Measurements from ENCODE around the gene RNF213. TPM values are rescaled to one million over a fixed set of nuclear protein-coding genes. Genes with fewer than 3 reads are reported as not detected.

RNF213 gene
- total RNA-seq, 1 experiment from 2014 or later, result 44.5 TPM

- Histone ChIP-seq H3K4me1 (ENCODE audit: control insufficient read depth in 1 of 2, insufficient read depth in 2 of 2, low read length in 2 of 2) (peaks cover 8 to 15% of the 10 kb centered on the region in 2 experiments; a peak in 3 of 4 replicates), H3K27ac (ENCODE audit: low read depth, low read length) (no peak overlapping the region; the same call in 1 of the 2 replicates), H3K27me3 (ENCODE audit: insufficient read depth, low read length) (no peaks in the 10 kb centered on the region), H3K9me2 (ENCODE audit: insufficient read depth) (no peaks in the 10 kb centered on the region), H3K36me3 (ENCODE audit: control insufficient read depth in 1 of 2, insufficient read depth in 2 of 2, low read length in 2 of 2) (peaks cover 0 to 3% of the 10 kb centered on the region in 2 experiments; a peak in 1 of 4 replicates), H2AFZ (ENCODE audit: low read depth, low read length, poor library complexity, severe bottlenecking) (no peak overlapping the region), H4K20me1 (ENCODE audit: insufficient read depth) (no peaks in the 10 kb centered on the region), H3K4me2 (ENCODE audit: low read length) (no peak overlapping the region), H3K4me3 (replicated peaks in 1 of 2; ENCODE audit: low read depth in 1 of 2, low read length in 2 of 2) (no peak overlapping the region), H3K9me3 (ENCODE audit: control insufficient read depth in 1 of 2, insufficient read depth in 1 of 2, low read depth in 1 of 2, low read length in 2 of 2) (no peaks in the 10 kb centered on the region), H3K9ac (ENCODE audit: low read length) (no peak overlapping the region), H3K79me2 (ENCODE audit: insufficient read depth, low read length) (peaks cover 15% of the 10 kb centered on the region)
- ChIA-PET POLR2A (interaction anchor here (0.6 kb wide), 1 partner anchor 383 kb away, joined by 5 read pairs; the partner anchor contains the start of gene CBX4), CTCF (no interaction called here), RAD21 (ENCODE audit: low non-redundant PET in 1 of 2, low total read pairs in 2 of 2, uncharacterized antibody in 2 of 2, unreplicated experiment in 2 of 2) (interaction anchor here in 1 of 2 experiments (0.6 kb wide), 1 partner anchor 76 kb away, joined by 3 read pairs; no protein-coding TSS in a partner anchor)
- ATAC-seq, result no peak
- no peak for DNase-seq (ENCODE audit: low read depth, low spot score)
- no TSS peak for BruUV-seq (replicated peaks)
- TF ChIP-seq EGR1 (IDR thresholded peaks at IDR 0.05; ENCODE audit: low read depth) (no peak), CEBPB (IDR thresholded peaks at IDR 0.05; ENCODE audit: low read depth) (no peak), EZH2 (IDR thresholded peaks at IDR 0.05) (no peak), POLR2A (IDR thresholded peaks at IDR 0.05; ENCODE audit: borderline replicate concordance, extremely low read depth, insufficient read depth, insufficient read length) (no peak)
- intact Hi-C loops (cut with micrococcal nuclease), result no loop called here
Observed at GRCh38 chr17:80222376-80223141, 38.1 kb upstream of the RNF213 start.

DNA sequence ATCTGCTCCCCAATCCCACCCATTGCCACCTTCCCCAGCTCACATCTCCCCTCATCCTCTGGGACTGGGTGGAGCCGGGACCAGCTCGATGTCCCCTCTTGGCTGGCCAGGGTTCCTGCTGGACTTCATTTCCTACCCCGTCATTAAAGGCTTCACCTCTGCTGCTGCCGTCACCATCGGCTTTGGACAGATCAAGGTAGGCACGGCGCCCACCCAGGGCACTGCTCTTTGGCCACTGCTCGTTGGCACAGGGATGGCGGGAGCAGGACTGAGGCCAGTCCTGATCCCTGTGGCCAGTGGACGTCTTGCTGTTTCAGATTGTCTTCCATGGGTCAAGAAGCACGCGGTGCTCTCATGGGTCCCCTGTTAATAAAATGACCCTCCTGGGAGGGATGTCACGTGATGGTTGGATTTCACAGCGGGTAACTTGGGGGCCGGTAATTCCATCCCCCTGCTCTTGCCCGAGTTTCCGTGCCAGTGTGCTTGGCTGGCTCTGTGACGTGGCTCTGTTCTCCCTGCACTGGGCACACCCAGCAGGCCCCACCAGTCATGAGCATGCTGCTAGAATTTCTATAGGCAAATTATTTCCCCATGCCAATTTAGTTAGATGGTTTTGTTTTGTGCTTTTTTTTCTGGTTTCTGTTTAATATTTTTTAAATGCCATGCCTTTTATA, 37.4 kb upstream of the RNF213 start:
- RAD21 ChIA-PET (ENCODE audit: low non-redundant PET in 1 of 2, low total read pairs in 2 of 2, uncharacterized antibody in 2 of 2, unreplicated experiment in 2 of 2), result interaction anchor here in 1 of 2 experiments (0.6 kb wide), 1 partner anchor 77 kb away, joined by 3 read pairs; no protein-coding TSS in a partner anchor
- Histone ChIP-seq H3K9ac (ENCODE audit: low read length) (no peak overlapping the region), H3K36me3 (ENCODE audit: control insufficient read depth in 1 of 2, insufficient read depth in 2 of 2, low read length in 2 of 2) (no peaks in the 10 kb centered on the region), H3K9me2 (ENCODE audit: insufficient read depth) (no peaks in the 10 kb centered on the region), H2AFZ (ENCODE audit: low read depth, low read length, poor library complexity, severe bottlenecking) (no peak overlapping the region), H3K79me2 (ENCODE audit: insufficient read depth, low read length) (peaks cover 11% of the 10 kb centered on the region), H3K4me2 (ENCODE audit: low read length) (no peak overlapping the region), H3K9me3 (ENCODE audit: control insufficient read depth in 1 of 2, insufficient read depth in 1 of 2, low read depth in 1 of 2, low read length in 2 of 2) (no peaks in the 10 kb centered on the region), H3K4me3 (replicated peaks in 1 of 2; ENCODE audit: low read depth in 1 of 2, low read length in 2 of 2) (no peak overlapping the region), H4K20me1 (ENCODE audit: insufficient read depth) (no peaks in the 10 kb centered on the region), H3K4me1 (ENCODE audit: control insufficient read depth in 1 of 2, insufficient read depth in 2 of 2, low read length in 2 of 2) (peaks cover 8 to 15% of the 10 kb centered on the region in 2 experiments; a peak in 3 of 4 replicates), H3K27ac (ENCODE audit: low read depth, low read length) (no peak overlapping the region), H3K27me3 (ENCODE audit: insufficient read depth, low read length) (no peaks in the 10 kb centered on the region)
- CTCF ChIA-PET, result no interaction called here
- ATAC-seq (no peak), DNase-seq (ENCODE audit: low read depth, low spot score) (no peak)
- BruUV-seq (replicated peaks), result no TSS peak
- intact Hi-C loops (cut with micrococcal nuclease), result no loop called here
- POLR2A ChIA-PET, result no interaction called here
- no peak for TF ChIP-seq EGR1 (IDR thresholded peaks at IDR 0.05; ENCODE audit: low read depth)
- TF ChIP-seq SIN3A (IDR thresholded peaks at IDR 0.05; ENCODE audit: low read depth), result no peak
- no peak for TF ChIP-seq SP1 (IDR thresholded peaks at IDR 0.05; ENCODE audit: low read depth)
- no peak for TF ChIP-seq ZNF274 (IDR thresholded peaks at IDR 0.05; ENCODE audit: low read depth, low read length)
- TF ChIP-seq ATF3 (IDR thresholded peaks at IDR 0.05), result no peak
- no peak for TF ChIP-seq CTCF (IDR thresholded peaks at IDR 0.05 in 2 of 3, conservative IDR thresholded peaks at IDR 0.05 in 1 of 3; ENCODE audit: borderline replicate concordance in 1 of 3, insufficient read depth in 1 of 3, low read depth in 2 of 3, low read length in 2 of 3)
- TF ChIP-seq YY1 (IDR thresholded peaks at IDR 0.05; ENCODE audit: extremely low read depth, insufficient replicate concordance, low read depth, low read length), result no peak
- no peak for TF ChIP-seq RAD21 (IDR thresholded peaks at IDR 0.05; ENCODE audit: low read depth)
- TF ChIP-seq ZBTB33 (IDR thresholded peaks at IDR 0.05; ENCODE audit: extremely low read depth, insufficient replicate concordance, low read length), result no peak
- TF ChIP-seq POLR2A (IDR thresholded peaks at IDR 0.05; ENCODE audit: borderline replicate concordance, extremely low read depth, insufficient read depth, insufficient read length), result no peak
- no peak for TF ChIP-seq POLR2AphosphoS5 (IDR thresholded peaks at IDR 0.05; ENCODE audit: low read depth, low read length)
